Tongue (tissue), 2 donors: ENCODE measurements around the gene DGKD. TPM values are rescaled to one million over a fixed set of nuclear protein-coding genes. Genes with fewer than 3 reads are reported as not detected.

Experiments
- DNase-seq: peaks from one replicate; pipeline ENCODE4 v3.0.0-alpha.2; 2015
- total RNA-seq: library from RNA; depleted of rRNA; stranded (reverse); fragments of >200 nt; gene quantifications from one replicate; pipeline ENCODE4 v1.2.3, GENCODE V29; 2014

Gene DGKD
- total RNA-seq, 1 donor from 2014 or later = 51.7 TPM

- no peak for DNase-seq
Observed at GRCh38 chr2:233446121-233446520, 91.8 kb downstream of the DGKD start.

- DNase-seq = no peak
Observed at GRCh38 chr2:233446606-233447305, 92.5 kb downstream of the DGKD start.

GRCh38 chr2:233447506-233448219 is 93.4 kb downstream of the DGKD start:
- no peak for DNase-seq

GRCh38 chr2:233448220-233448559 is 93.9 kb downstream of the DGKD start:
- DNase-seq = no peak

GRCh38 chr2:233448575-233448974 is 94.3 kb downstream of the DGKD start:
- no peak for DNase-seq

GRCh38 chr2:233449081-233449901 is 95.0 kb downstream of the DGKD start:
- peak; percentile 59 for DNase-seq

GRCh38 chr2:233449921-233450863 is 95.9 kb downstream of the DGKD start:
- DNase-seq = peak; percentile 60

GRCh38 chr2:233450864-233451575 is 96.7 kb downstream of the DGKD start:
- DNase-seq = no peak

GRCh38 chr2:233451950-233452349 is 97.7 kb downstream of the DGKD start:
- DNase-seq = no peak

GRCh38 chr2:233453111-233453915 is 99.0 kb downstream of the DGKD start:
- DNase-seq = peak; percentile 73

GRCh38 chr2:233453916-233454315 is 99.6 kb downstream of the DGKD start:
- DNase-seq = no peak

- DNase-seq = no peak
Observed at GRCh38 chr2:233455006-233455405, 100.7 kb downstream of the DGKD start.

- no peak for DNase-seq
Observed at GRCh38 chr2:233455491-233455890, 101.2 kb downstream of the DGKD start.

GRCh38 chr2:233456111-233456510 is 101.8 kb downstream of the DGKD start:
- DNase-seq = no peak

- no peak for DNase-seq
Observed at GRCh38 chr2:233456934-233457333, 102.6 kb downstream of the DGKD start.

GRCh38 chr2:233457356-233457755 is 103.1 kb downstream of the DGKD start:
- DNase-seq = no peak

GRCh38 chr2:233458031-233458610 is 103.8 kb downstream of the DGKD start:
- DNase-seq = no peak

- no peak for DNase-seq
Observed at GRCh38 chr2:233458826-233459225, 104.5 kb downstream of the DGKD start.

GRCh38 chr2:233459426-233459825 is 105.1 kb downstream of the DGKD start:
- DNase-seq = no peak
